ENCODE results near the gene CNPY1. TPM values are rescaled to one million over a fixed set of nuclear protein-coding genes. Genes with fewer than 3 reads are reported as not detected.

CNPY1 gene
- total RNA-seq, 1 experiment from 2014 or later, result not detected

GRCh38 chr7:155513543-155514285 is 32.6 kb downstream of the CNPY1 start:
- DNase-seq (ENCODE audit: low read depth), result no peak

DNA sequence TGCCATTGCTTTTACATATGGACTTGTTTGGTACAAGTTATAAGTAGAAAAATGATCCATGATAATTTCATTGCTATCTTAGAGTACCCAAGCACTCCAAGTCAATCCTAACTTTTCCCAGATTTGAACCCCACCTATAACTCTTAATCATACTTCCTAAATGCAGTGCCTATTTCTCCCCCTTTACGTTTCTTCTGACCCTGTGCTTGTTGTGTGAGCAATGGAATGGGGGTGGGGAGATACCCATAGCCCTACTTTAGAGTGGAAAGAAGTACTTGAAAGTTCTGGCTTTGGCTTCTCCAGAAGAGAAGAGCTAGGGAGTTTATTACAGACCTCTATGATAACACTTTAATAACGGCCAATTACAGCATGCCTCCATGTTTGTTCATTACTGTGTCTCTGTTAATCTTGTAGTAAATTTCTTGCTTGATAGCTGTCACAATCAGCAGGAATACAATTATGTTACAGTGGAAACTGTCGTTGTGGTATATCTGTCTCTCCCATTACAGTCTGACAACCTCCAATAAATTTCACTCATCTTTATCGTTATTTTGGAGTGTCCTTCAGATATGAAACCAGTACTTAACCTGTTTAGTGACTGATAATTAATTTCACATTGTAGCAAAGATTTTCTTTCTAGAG is 34.0 kb downstream of the CNPY1 start:
- DNase-seq (ENCODE audit: low read depth), result no peak

GRCh38 chr7:155511702-155511996 is 34.7 kb downstream of the CNPY1 start:
- DNase-seq (ENCODE audit: low read depth), result no peak

GRCh38 chr7:155510975-155511701 is 35.2 kb downstream of the CNPY1 start:
- no peak for DNase-seq (ENCODE audit: low read depth)

DNA sequence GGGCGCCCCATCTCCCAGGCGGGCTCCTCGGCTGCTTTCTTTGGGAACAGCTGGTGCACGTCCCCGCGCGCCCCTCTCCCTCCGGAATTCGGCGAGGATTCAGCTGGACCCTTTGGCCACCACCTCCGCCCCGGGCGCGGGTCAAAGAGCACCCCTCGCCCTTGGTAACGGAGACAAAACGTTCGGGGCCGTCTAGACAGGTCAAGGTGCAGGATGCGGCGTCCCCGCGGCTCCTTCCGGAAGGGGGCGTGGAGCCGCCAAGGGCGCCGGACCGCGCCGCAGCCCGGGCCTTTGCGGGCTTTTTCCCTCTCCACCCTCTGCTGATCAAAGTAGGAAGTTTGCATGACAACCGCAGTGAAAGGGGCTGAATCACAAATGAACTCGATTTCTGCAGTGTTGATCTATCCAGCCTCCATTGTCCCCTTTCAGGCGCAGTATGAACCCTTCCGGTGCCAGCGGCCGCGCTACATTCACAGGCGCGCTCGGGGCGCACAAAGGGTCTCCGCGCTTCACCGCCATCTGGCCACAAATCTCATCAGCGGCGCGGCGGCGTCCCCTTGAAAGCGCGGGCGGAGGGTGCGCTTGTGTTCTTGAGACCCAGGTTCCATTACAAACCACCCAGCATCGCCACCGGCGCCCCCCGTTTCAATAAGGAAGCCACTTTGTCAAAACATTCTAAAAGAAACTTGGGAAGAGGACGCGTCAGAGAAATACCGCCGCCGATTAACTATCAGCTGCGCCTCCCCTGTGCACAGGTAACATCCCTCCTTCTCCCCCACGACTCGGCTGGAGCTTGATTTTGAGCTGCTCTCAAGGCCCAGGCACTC is 36.4 kb downstream of the CNPY1 start:
- no peak for DNase-seq (ENCODE audit: low read depth)

GRCh38 chr7:155509359-155509724 is 37.0 kb downstream of the CNPY1 start:
- no peak for DNase-seq (ENCODE audit: low read depth)

DNA sequence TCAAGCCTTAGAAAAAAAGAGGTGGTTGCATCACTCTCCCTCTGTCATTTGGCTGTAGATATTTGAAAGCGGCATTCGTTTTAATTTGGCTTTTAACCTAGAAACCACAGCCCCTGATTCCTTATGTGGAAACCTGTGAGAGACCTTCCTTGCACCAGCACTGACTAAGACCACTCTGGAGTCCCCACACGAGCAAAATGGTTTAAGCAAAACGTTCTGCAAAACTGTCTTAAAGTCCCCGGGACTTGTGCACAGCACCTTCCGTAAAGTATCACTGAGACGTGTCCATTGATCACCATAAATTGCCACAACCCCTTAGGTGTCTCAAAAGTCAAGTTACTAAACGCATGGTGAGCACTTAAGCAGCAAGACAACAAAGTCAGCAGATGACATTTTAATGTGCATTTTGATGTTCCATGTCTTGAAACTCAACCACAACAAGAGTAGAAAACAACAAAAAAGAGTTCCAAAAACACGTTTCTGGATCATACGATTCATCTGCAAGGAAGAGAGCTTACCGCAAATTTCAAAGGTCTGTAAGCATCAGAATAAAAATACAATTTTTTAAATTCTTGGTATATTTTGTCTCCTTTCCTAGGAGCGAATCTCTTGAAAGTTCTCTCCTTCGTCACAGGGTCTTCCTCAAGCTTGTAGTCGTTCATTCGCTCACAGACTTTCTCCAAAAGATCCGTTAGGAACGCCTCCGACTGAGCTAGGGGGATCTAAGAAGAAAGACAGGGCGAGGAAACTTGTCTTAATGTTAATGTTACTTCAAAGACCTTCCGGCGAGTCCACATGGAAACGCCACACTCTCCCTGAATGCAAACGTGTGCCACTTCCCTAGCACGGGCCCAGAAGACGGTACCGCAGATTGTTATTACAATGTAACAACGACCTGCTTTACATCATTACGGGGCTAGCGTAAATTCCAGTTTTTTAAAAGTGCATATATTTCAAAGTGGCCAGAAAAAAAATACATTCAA is 37.7 kb downstream of the CNPY1 start:
- DNase-seq (ENCODE audit: low read depth), result no peak

- DNase-seq (ENCODE audit: low read depth), result no peak
Measured at GRCh38 chr7:155507576-155507975, 38.8 kb downstream of the CNPY1 start.

GRCh38 chr7:155506854-155507337 is 39.5 kb downstream of the CNPY1 start:
- no peak for DNase-seq (ENCODE audit: low read depth)

DNA sequence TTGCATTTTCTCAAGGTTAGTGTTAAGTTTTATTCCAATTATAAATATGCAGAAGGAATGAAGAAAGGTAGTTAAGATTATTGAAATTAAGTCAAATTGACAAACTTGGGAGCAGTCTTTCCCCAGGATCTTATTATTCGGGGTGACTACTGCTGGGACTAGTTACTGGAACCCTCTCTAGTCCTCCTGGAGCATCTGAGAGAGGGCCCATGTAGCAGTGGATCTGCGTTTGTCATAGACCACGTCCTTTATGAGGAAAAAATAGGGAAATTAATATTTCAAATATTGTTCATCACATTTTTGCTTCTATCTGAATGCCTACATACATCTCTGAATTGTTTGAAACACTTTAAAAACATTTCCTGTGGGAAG is 41.0 kb downstream of the CNPY1 start:
- no peak for DNase-seq (ENCODE audit: low read depth)

DNA sequence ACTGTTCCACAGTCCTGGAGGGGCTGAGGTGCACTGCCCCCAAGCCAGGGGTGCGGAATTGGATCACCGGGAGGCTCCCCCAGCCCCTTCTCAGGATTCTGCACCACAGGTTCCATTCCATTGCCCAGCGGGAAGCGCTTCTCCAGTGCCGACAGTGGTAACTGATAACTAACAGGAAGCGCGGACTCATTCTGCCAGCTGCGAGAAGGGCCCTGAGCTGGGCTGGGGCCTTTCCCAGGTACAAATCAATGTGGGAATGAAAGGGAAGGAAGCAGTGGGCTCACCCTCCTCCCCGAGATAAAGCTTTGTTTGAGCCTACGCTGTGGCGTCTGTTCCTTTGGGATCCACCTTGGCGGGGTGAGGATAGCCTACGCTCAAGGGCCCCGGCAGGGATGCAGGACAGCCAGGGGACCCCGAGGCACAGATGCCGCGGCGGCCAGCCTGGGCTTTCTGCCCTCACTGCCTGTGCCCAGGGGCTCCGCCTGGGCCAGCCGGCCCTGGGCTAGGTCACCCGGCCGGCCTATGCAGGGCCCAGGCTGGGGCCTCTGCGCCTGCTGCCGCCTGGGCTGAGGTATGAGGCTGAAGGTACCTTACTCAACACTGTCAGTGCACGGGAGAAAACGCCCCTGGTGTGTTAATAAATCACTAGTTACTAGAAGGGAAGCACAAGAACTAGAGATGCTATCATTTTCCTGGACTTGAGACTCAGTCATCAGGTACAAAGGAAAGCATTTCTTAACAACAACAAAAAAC is 49.0 kb downstream of the CNPY1 start:
- DNase-seq (ENCODE audit: low read depth), result no peak

- DNase-seq (ENCODE audit: low read depth), result no peak
Measured at GRCh38 chr7:155496267-155497005, 49.9 kb downstream of the CNPY1 start.

DNA sequence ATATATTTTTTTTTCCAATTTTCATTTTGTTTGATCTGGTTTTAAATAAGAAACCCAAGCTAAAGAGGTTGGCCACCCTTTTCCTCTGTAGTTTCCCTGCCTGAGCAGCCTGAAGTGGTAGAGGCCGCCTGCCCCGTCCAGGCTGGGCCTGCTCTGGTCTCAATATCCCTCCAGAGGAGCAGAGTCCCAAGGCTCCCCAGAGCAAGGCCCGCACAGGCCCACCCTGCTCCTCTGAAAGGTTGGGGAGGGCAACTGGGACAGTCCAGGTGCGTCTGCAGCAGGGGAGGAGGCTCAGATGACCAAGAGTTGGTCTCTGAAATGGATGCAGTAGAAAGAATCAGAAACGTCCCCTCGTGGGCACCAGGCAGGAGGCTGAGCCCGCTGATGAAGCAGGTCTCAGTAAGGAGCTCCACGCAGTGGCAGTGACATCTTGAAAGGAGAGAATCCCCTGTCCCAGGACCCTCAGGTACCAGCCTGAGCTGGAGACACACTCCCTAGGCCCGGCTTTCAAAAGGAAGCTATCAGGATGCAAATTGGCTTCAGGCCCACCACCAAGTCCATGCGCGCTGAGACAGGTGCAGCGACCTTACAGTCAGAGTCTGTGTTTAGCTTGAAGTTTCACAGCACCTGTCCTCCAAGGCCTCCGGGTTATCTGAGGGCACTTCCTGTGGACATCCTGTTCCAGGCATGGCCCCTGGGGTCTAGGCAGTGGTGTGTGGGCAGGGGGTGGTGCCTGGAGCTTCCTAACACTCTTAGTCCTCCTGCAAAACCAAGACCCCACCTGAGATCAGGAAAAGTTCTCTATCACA is 50.7 kb downstream of the CNPY1 start:
- no peak for DNase-seq (ENCODE audit: low read depth)

GRCh38 chr7:155494551-155494950 is 51.8 kb downstream of the CNPY1 start:
- no peak for DNase-seq (ENCODE audit: low read depth)

GRCh38 chr7:155493744-155494538 is 52.4 kb downstream of the CNPY1 start:
- no peak for DNase-seq (ENCODE audit: low read depth)

DNA sequence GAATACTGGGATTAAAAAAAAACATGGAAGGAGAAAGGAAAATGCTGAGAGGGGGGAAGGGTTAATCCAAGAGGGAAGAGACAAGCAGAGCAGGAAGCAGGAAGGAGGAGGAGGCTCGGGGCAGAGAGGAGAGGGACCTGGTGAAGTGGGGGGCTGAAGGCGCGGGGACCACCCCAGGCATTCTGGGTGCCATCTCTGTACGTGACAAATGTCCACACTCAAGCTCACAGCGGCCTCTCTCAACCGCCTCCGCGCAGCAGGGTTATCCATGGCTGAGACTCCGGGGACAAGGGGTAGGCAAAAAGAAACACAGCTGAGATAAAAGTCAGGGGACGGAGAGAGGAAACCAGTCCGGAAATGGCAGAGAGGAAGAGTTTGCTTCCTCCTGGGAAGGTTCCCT is 54.5 kb downstream of the CNPY1 start:
- DNase-seq (ENCODE audit: low read depth), result no peak

Data from LHCN-M2 (cell line).